Endodermal cell (in vitro differentiated cells): ENCODE data around the gene DOCK9. TPM values are rescaled to one million over a fixed set of nuclear protein-coding genes. Genes with fewer than 3 reads are reported as not detected.

Experiments used
- DNase-seq: peaks from one replicate; pipeline ENCODE4 v3.0.0-alpha.2; 2017
- H3K27ac ChIP-seq: 2 replicates; pipeline ENCODE4 v1.5.1; 2013; ENCODE audit warnings: mild to moderate bottlenecking, low read depth, low read length, moderate library complexity
- H3K27me3 ChIP-seq: 2 replicates; pipeline ENCODE4 v1.6.1; 2013; ENCODE audit warnings: mild to moderate bottlenecking, low read length, moderate library complexity; ENCODE audit not compliant: insufficient read depth, control insufficient read depth, poor library complexity, severe bottlenecking
- H3K36me3 ChIP-seq: 2 replicates; pipeline ENCODE4 v1.7.0; 2013; ENCODE audit warnings: mild to moderate bottlenecking, low read length, moderate library complexity; ENCODE audit not compliant: control insufficient read depth, insufficient read depth
- H3K4me1 ChIP-seq: one replicate; pipeline ENCODE4 v1.7.0; 2013; ENCODE audit warnings: low read length; ENCODE audit not compliant: control insufficient read depth, insufficient read depth
- H3K4me3 ChIP-seq: 2 replicates; pipeline ENCODE4 v1.5.1; 2013; ENCODE audit warnings: mild to moderate bottlenecking, low read length, moderate library complexity
- H3K9ac ChIP-seq: 2 replicates; pipeline ENCODE4 v1.6.1; 2013; ENCODE audit warnings: mild to moderate bottlenecking, low read length, moderate library complexity; ENCODE audit not compliant: poor library complexity, severe bottlenecking; ENCODE audit errors: extremely low read depth
- H3K9me3 ChIP-seq: 2 replicates; pipeline ENCODE4 v1.6.1; 2013; ENCODE audit warnings: mild to moderate bottlenecking, low read length, moderate library complexity; ENCODE audit not compliant: control insufficient read depth
- H3K27ac Mint-ChIP-seq: 2 replicates; pipeline ENCODE4 v1.8.0; 2020; ENCODE audit warnings: mixed read lengths
- H3K27me3 Mint-ChIP-seq: 2 replicates; pipeline ENCODE4 v1.8.0; 2021; ENCODE audit warnings: mild to moderate bottlenecking, mixed read lengths; ENCODE audit not compliant: insufficient read depth
- H3K36me3 Mint-ChIP-seq: 2 replicates; pipeline ENCODE4 v1.8.0; 2020; ENCODE audit warnings: low read depth, mixed read lengths
- H3K4me1 Mint-ChIP-seq: 2 replicates; pipeline ENCODE4 v1.8.0; 2020; ENCODE audit warnings: mixed read lengths
- H3K4me3 Mint-ChIP-seq: 2 replicates; pipeline ENCODE4 v1.8.0; 2020; ENCODE audit warnings: mild to moderate bottlenecking, moderate library complexity, mixed read lengths
- H3K9me3 Mint-ChIP-seq: 2 replicates; pipeline ENCODE4 v1.8.0; 2020; ENCODE audit warnings: mild to moderate bottlenecking, mixed read lengths
- WGBS, 2 experiments: methylation state at CpG; one replicate each; pipeline versions ENCODE4 v1.1.5 to v1.1.7; 2013; ENCODE audit warnings: missing lambda C conversion rate in 2 of 2, mixed read lengths in 1 of 2; ENCODE audit not compliant: insufficient coverage in 1 of 2, insufficient read length in 1 of 2; 5-methylcytosine and 5-hydroxymethylcytosine counted together
- total RNA-seq, 2 donors: library from RNA; stranded (reverse); fragmentation: NEBNext Ultra II Directional in 1 of 2; extraction: Animal tissue kit (Norgen Biotek cat#: 25700) in 1 of 2; gene quantifications; 2 replicates in 1 of 2; 3 replicates in 1 of 2; pipeline ENCODE4 v1.2.1, GENCODE V29; 2021
- TF ChIP-seq, protein P1 (sequence below): fragments of 200-600 bp; sonication (generic); conservative IDR thresholded peaks from 2 replicates; pipeline ENCODE4 v1.5.0; 2021; ENCODE audit warnings: antibody characterized with exemption, mild to moderate bottlenecking

DOCK9 gene
- total RNA-seq, 2 donors from 2014 or later = 15.6 to 22.5 TPM

DNA sequence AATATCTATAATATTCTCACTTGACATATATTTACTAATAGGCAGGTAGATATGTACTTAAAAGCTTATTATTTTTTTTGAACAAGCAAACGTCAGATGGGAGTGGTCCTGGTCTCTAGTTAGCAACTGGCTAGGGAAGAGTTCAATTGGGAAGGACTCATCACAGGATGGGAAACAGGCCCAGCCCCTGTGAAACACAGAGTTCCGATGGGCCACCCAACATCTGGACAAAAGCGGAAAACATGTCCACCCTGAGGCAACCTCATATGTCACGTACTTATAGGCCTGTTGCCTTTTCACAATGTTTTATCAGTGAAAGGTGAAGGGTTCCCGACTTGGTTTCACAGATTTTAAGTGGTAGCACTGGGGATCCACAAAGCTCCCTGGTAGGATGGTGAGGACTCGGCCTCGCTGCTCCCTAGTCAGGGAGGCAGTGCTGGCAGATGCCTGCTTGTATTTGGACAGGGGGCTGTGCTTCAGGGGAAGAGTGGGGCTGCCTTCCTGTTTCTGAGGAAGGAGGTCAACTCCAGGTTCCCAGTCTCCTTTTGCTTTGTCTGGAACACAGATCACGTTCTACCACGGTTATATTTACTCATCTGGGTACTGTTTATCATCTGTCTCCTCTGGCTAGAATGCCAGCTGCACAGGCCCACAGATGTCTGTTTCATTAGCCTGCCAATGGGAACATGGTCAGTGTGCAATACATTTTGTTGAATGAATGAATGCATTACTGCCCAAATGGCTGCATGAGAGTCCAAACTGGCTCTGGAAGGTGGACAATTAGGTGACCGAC is 176.0 kb downstream of the DOCK9 start:
- peaks cover 15% of the 10 kb centered on the region for H3K36me3 Mint-ChIP-seq
- WGBS, 2 experiments = 92 to 94% methylated on average over 10 of the region's 10 CpGs
- no peak for DNase-seq

DNA sequence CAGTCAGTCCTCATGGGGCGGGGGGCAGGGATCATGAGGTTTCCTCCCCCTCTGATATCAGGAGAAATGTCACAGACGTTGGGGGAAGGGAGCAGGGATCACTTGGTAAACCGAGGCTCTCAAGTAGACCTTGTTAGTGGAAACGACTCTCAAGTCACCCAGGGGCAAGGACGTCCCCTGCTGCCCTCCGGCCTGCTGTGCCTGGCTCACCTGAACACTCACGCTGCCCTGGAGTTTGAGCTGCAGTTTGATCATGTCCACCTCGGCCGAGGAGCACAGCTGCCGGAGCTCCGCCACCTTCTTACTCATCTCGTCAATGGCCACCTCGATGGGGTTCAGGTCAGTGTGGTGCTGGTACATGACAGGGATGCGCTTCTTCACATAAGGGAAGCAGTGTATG is 177.8 kb downstream of the DOCK9 start:
- H3K9me3 ChIP-seq = no peaks in the 10 kb centered on the region
- H3K27me3 ChIP-seq = no peaks in the 10 kb centered on the region
- H3K4me3 Mint-ChIP-seq = no peak overlapping the region
- no peaks in the 10 kb centered on the region for H3K36me3 ChIP-seq
- 92 to 94% methylated on average over 13 to 14 of the region's 14 CpGs for WGBS, 2 experiments
- TF ChIP-seq, protein P1, sequence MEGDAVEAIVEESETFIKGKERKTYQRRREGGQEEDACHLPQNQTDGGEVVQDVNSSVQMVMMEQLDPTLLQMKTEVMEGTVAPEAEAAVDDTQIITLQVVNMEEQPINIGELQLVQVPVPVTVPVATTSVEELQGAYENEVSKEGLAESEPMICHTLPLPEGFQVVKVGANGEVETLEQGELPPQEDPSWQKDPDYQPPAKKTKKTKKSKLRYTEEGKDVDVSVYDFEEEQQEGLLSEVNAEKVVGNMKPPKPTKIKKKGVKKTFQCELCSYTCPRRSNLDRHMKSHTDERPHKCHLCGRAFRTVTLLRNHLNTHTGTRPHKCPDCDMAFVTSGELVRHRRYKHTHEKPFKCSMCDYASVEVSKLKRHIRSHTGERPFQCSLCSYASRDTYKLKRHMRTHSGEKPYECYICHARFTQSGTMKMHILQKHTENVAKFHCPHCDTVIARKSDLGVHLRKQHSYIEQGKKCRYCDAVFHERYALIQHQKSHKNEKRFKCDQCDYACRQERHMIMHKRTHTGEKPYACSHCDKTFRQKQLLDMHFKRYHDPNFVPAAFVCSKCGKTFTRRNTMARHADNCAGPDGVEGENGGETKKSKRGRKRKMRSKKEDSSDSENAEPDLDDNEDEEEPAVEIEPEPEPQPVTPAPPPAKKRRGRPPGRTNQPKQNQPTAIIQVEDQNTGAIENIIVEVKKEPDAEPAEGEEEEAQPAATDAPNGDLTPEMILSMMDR = no peak
- H3K4me3 ChIP-seq = no peak overlapping the region
- no peaks in the 10 kb centered on the region for H3K4me1 Mint-ChIP-seq
- no peak for DNase-seq
- H3K4me1 ChIP-seq = no peaks in the 10 kb centered on the region
- no peak overlapping the region for H3K27ac ChIP-seq
- H3K9me3 Mint-ChIP-seq = no peaks in the 10 kb centered on the region
- no peak overlapping the region for H3K27ac Mint-ChIP-seq
- no peaks in the 10 kb centered on the region for H3K27me3 Mint-ChIP-seq
- no peak overlapping the region for H3K9ac ChIP-seq
- H3K36me3 Mint-ChIP-seq = peaks cover 11% of the 10 kb centered on the region

More for the DNA sequence above, 176.0 kb downstream of the DOCK9 start:
- Mint-ChIP-seq H3K27ac (no peak overlapping the region), H3K4me1 (no peaks in the 10 kb centered on the region), H3K27me3 (no peaks in the 10 kb centered on the region), H3K4me3 (no peak overlapping the region), H3K9me3 (no peaks in the 10 kb centered on the region)
- Histone ChIP-seq H3K27ac (no peak overlapping the region), H3K9ac (no peak overlapping the region), H3K4me3 (no peak overlapping the region), H3K27me3 (no peaks in the 10 kb centered on the region), H3K4me1 (no peaks in the 10 kb centered on the region), H3K9me3 (no peaks in the 10 kb centered on the region), H3K36me3 (no peaks in the 10 kb centered on the region)
- TF ChIP-seq, protein P1 = no peak

DNA sequence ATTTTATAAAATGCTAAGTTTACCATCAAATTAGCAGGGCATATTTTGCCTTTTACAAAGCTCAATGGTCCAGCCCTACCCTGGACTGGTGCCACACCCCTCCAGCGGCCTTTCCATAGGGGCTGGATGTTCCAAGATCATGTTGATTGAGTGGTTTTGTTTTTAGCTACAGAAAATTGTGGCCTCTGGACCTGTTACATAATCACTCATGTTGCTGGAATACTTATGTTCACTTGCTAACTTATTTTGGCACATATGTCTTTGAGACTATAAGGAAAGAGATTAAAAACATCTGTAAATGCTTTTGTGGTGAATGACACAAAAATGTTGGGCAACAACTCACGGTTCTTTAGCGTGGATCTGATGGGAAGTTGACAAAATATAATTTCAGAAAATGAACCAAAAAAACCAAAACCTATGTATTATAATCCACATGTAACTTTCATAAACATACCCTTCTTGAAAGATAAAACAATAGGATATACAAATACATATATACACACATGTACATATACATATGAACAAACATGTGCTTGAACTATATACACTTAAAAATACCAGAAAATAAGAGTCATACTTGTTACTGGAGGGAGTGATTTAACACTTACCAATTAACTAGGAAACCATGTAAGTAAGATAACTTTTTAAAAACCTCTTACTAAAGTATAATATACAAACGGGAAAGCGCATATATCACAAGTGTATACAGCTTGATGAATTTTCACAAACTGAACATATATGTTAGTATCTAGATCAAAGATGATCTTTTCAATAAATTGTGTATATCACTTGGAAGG is 178.8 kb downstream of the DOCK9 start:
- WGBS, 2 experiments = 100% methylated on average over 3 of the region's 5 CpGs; no CpG with 5 or more reads in 1 of the 2 experiments
- Histone ChIP-seq H3K4me1 (no peaks in the 10 kb centered on the region), H3K36me3 (no peaks in the 10 kb centered on the region), H3K9ac (no peak overlapping the region), H3K27me3 (no peaks in the 10 kb centered on the region), H3K9me3 (no peaks in the 10 kb centered on the region), H3K4me3 (no peak overlapping the region), H3K27ac (no peak overlapping the region)
- H3K4me1 Mint-ChIP-seq = no peaks in the 10 kb centered on the region
- no peaks in the 10 kb centered on the region for H3K27me3 Mint-ChIP-seq
- no peak for DNase-seq
- H3K36me3 Mint-ChIP-seq = peaks cover 7% of the 10 kb centered on the region
- no peaks in the 10 kb centered on the region for H3K9me3 Mint-ChIP-seq
- no peak overlapping the region for H3K27ac Mint-ChIP-seq
- TF ChIP-seq, protein P1 = no peak
- no peak overlapping the region for H3K4me3 Mint-ChIP-seq
